Right lobe of liver (tissue), 4 donors: ENCODE data around the gene ATP2B3.

Source experiments
- POLR2A ChIP-seq: fragments of 450-650 bp; IDR thresholded peaks from one replicate; pipeline ENCODE4 v1.6.1; 2017; ENCODE audit warnings: antibody characterized with exemption, mild to moderate bottlenecking
- TF ChIP-seq, protein P1 (sequence below), 4 donors: fragments of 200-600 bp in 3 of 4; fragments of 450-650 bp in 1 of 4; IDR thresholded peaks; one replicate each; pipeline versions ENCODE4 v1.5.1 to v1.8.0; 2016 to 2022; ENCODE audit warnings: antibody characterized with exemption in 4 of 4, mild to moderate bottlenecking in 2 of 4
- donor health status: DM: no; HTN: no; CAD: no.
- donor health status: DM: no; HTN: no; CAD: no.
- donor health status: DM: no; HTN: yes; CAD: no.

DNA sequence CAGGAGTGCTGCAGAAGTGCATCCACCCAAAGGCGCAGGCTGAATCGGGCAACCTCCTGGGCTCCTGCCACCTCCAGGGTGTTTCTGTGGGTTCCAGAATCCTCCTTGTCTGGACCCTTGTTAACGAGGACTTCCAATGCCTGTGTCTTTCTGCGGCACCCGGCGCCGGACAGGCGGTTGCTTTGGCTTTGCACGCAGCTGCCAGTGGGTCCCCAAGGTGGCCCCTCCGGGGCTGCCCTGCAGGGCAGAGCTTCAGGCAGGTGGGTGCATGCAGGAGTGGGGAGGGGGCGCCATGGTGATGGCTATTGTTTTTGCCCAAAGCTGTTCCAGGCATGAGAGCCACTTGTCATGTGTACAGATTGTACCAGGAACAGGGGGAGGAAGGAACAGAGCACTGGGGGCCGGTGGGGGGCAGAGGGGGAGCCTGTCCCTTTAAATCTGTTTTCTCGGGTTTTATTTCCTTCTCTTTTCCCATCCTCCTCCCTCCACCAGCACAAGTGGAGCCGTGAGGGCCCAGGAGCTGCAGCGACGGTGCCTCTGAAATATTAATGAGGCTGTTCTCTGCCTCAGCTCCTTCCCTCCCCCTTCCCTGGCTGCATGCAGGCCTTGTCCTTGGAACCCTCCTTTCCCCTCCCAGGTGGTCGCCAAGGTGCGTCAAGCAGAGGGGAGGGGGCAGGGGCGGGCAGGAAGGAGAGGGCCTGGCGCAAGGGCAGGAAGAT lies 13.1 kb downstream of the ATP2B3 start:
- TF ChIP-seq, protein P1, sequence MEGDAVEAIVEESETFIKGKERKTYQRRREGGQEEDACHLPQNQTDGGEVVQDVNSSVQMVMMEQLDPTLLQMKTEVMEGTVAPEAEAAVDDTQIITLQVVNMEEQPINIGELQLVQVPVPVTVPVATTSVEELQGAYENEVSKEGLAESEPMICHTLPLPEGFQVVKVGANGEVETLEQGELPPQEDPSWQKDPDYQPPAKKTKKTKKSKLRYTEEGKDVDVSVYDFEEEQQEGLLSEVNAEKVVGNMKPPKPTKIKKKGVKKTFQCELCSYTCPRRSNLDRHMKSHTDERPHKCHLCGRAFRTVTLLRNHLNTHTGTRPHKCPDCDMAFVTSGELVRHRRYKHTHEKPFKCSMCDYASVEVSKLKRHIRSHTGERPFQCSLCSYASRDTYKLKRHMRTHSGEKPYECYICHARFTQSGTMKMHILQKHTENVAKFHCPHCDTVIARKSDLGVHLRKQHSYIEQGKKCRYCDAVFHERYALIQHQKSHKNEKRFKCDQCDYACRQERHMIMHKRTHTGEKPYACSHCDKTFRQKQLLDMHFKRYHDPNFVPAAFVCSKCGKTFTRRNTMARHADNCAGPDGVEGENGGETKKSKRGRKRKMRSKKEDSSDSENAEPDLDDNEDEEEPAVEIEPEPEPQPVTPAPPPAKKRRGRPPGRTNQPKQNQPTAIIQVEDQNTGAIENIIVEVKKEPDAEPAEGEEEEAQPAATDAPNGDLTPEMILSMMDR (IDR thresholded peaks at IDR 0.05) = no peak
- no peak for TF ChIP-seq POLR2A
